HG03175 (cell line): Measurements from ENCODE around the gene KLK2.

Source experiments
- ATAC-seq: cut with Tn5 transposase; IDR thresholded peaks from one replicate; pipeline ENCODE4 v1.9.1; 2021; ENCODE audit warnings: mild to moderate bottlenecking, moderate library complexity; ENCODE audit not compliant: unreplicated experiment

Gene KLK2

GRCh38 chr19:50844296-50844935 lies 28.8 kb upstream of the KLK2 start:
- ATAC-seq, result no peak

GRCh38 chr19:50850738-50851137 lies 22.5 kb upstream of the KLK2 start:
- no peak for ATAC-seq

GRCh38 chr19:50851620-50852019 lies 21.6 kb upstream of the KLK2 start:
- no peak for ATAC-seq

GRCh38 chr19:50854636-50855410 lies 18.4 kb upstream of the KLK2 start, which contains the start of gene KLK3:
Gene KLK3 (plus strand): TSS chr19:50854915. CDS start chr19:50854956, 41 bp downstream.
- ATAC-seq, result no peak

GRCh38 chr19:50857366-50857765 lies 15.9 kb upstream of the KLK2 start:
- ATAC-seq, result no peak

- no peak for ATAC-seq
Observed at GRCh38 chr19:50858886-50859285, 14.4 kb upstream of the KLK2 start.

GRCh38 chr19:50859849-50860248 lies 13.4 kb upstream of the KLK2 start:
- no peak for ATAC-seq

GRCh38 chr19:50861010-50861409 lies 12.2 kb upstream of the KLK2 start:
- no peak for ATAC-seq

GRCh38 chr19:50861496-50862286 lies 11.5 kb upstream of the KLK2 start:
- ATAC-seq, result no peak

GRCh38 chr19:50869479-50869878 lies 3.8 kb upstream of the KLK2 start:
- ATAC-seq, result no peak

- ATAC-seq, result no peak
Observed at GRCh38 chr19:50870417-50871089, 2.7 kb upstream of the KLK2 start.

GRCh38 chr19:50874211-50874610 lies 972 bp downstream of the KLK2 start:
- ATAC-seq, result no peak

GRCh38 chr19:50875795-50876422 lies 2.7 kb downstream of the KLK2 start:
- no peak for ATAC-seq

GRCh38 chr19:50876456-50876855 lies 3.2 kb downstream of the KLK2 start:
- ATAC-seq, result no peak

- no peak for ATAC-seq
Observed at GRCh38 chr19:50877338-50877737, 4.1 kb downstream of the KLK2 start.

- ATAC-seq, result no peak
Observed at GRCh38 chr19:50878851-50879250, 5.6 kb downstream of the KLK2 start.

GRCh38 chr19:50880241-50880640 lies 7.0 kb downstream of the KLK2 start:
- ATAC-seq, result no peak

- no peak for ATAC-seq
Observed at GRCh38 chr19:50882188-50882587, 8.9 kb downstream of the KLK2 start.

GRCh38 chr19:50889638-50890037 lies 16.4 kb downstream of the KLK2 start:
- no peak for ATAC-seq

- no peak for ATAC-seq
Observed at GRCh38 chr19:50890422-50891252, 17.4 kb downstream of the KLK2 start.
